ENCODE measurements around the gene GTPBP2.

The GTPBP2 gene

GRCh38 chr6:43623880-43624785 is 4.9 kb downstream of the GTPBP2 start:
- Histone ChIP-seq H3K9ac (ENCODE audit: low read length) (no peak overlapping the region), H3K4me1 (ENCODE audit: low read length) (peaks cover 9% of the 10 kb centered on the region), H3K36me3 (replicated peaks; ENCODE audit: insufficient read depth, low read length) (0 out of 2 replicates have a peak, but pooled peaks cover 2% of the 10 kb centered on the region), H3K27me3 (replicated peaks; ENCODE audit: insufficient read depth, low read length) (no peaks in the 10 kb centered on the region), H3K9me2 (replicated peaks; ENCODE audit: insufficient read depth, low read length) (no peaks in the 10 kb centered on the region), H2AFZ (ENCODE audit: low read length) (no peak overlapping the region), H3F3A (ENCODE audit: insufficient read depth, low read length) (0 out of 2 replicates have a peak, but pooled peaks cover 5% of the 10 kb centered on the region), H3K4me3 (ENCODE audit: low read length) (no peak overlapping the region), H3K9me3 (replicated peaks; ENCODE audit: insufficient read depth, low read length) (no peaks in the 10 kb centered on the region), H4K20me1 (ENCODE audit: insufficient read depth, low read length) (no peaks in the 10 kb centered on the region), H3K79me2 (ENCODE audit: low read length) (peaks cover 25% of the 10 kb centered on the region), H3K4me2 (ENCODE audit: low read depth, low read length) (no peak overlapping the region), H3K27ac (ENCODE audit: low read length) (no peak overlapping the region)
- TF ChIP-seq EZH2 (optimal IDR thresholded peaks at IDR 0.05; ENCODE audit: low read depth, low read length) = no peak
- no peak for TF ChIP-seq CTCF (IDR thresholded peaks at IDR 0.05; ENCODE audit: low read length)
- TF ChIP-seq EZH2phosphoT487 (IDR thresholded peaks at IDR 0.05; ENCODE audit: low read length) = no peak
- DNase-seq = no peak

GRCh38 chr6:43622541-43622940 is 6.5 kb downstream of the GTPBP2 start:
- Histone ChIP-seq H3K4me3 (ENCODE audit: low read length) (no peak overlapping the region), H2AFZ (ENCODE audit: low read length) (no peak overlapping the region), H3K9me2 (replicated peaks; ENCODE audit: insufficient read depth, low read length) (no peaks in the 10 kb centered on the region), H3K4me2 (ENCODE audit: low read depth, low read length) (no peak overlapping the region), H3K9me3 (replicated peaks; ENCODE audit: insufficient read depth, low read length) (no peaks in the 10 kb centered on the region), H3K27ac (ENCODE audit: low read length) (no peak overlapping the region), H3K9ac (ENCODE audit: low read length) (no peak overlapping the region), H3K79me2 (ENCODE audit: low read length) (peaks cover 14% of the 10 kb centered on the region), H3K27me3 (replicated peaks; ENCODE audit: insufficient read depth, low read length) (no peaks in the 10 kb centered on the region), H4K20me1 (ENCODE audit: insufficient read depth, low read length) (no peaks in the 10 kb centered on the region), H3K4me1 (ENCODE audit: low read length) (peaks cover 4% of the 10 kb centered on the region), H3F3A (ENCODE audit: insufficient read depth, low read length) (0 out of 2 replicates have a peak, but pooled peaks cover 8% of the 10 kb centered on the region), H3K36me3 (replicated peaks; ENCODE audit: insufficient read depth, low read length) (0 out of 2 replicates have a peak, but pooled peaks cover 2% of the 10 kb centered on the region)
- no peak for TF ChIP-seq EZH2phosphoT487 (IDR thresholded peaks at IDR 0.05; ENCODE audit: low read length)
- no peak for DNase-seq

GRCh38 chr6:43621836-43622180 is 7.3 kb downstream of the GTPBP2 start:
- Histone ChIP-seq H3K27ac (ENCODE audit: low read length) (no peak overlapping the region), H4K20me1 (ENCODE audit: insufficient read depth, low read length) (no peaks in the 10 kb centered on the region), H3K27me3 (replicated peaks; ENCODE audit: insufficient read depth, low read length) (no peaks in the 10 kb centered on the region), H3K79me2 (ENCODE audit: low read length) (peaks cover 7% of the 10 kb centered on the region; the same call in 1 of the 2 replicates), H3K9ac (ENCODE audit: low read length) (no peak overlapping the region), H2AFZ (ENCODE audit: low read length) (no peak overlapping the region), H3K4me2 (ENCODE audit: low read depth, low read length) (no peak overlapping the region), H3F3A (ENCODE audit: insufficient read depth, low read length) (0 out of 2 replicates have a peak, but pooled peaks cover 8% of the 10 kb centered on the region), H3K9me3 (replicated peaks; ENCODE audit: insufficient read depth, low read length) (no peaks in the 10 kb centered on the region), H3K9me2 (replicated peaks; ENCODE audit: insufficient read depth, low read length) (no peaks in the 10 kb centered on the region), H3K4me3 (ENCODE audit: low read length) (no peak overlapping the region), H3K4me1 (ENCODE audit: low read length) (no peaks in the 10 kb centered on the region), H3K36me3 (replicated peaks; ENCODE audit: insufficient read depth, low read length) (0 out of 2 replicates have a peak, but pooled peaks cover under 1% of the 10 kb centered on the region)
- DNase-seq = no peak
- TF ChIP-seq EZH2 (optimal IDR thresholded peaks at IDR 0.05; ENCODE audit: low read depth, low read length) (no peak), EZH2phosphoT487 (IDR thresholded peaks at IDR 0.05; ENCODE audit: low read length) (no peak), CTCF (IDR thresholded peaks at IDR 0.05; ENCODE audit: low read length) (no peak)
